ENCODE data around the gene IL1RL1.

GRCh38 chr2:102387763-102388546 lies 76.6 kb downstream of the IL1RL1 start:
- TF ChIP-seq CTCF (tag by site-specific recombination; IDR thresholded peaks at IDR 0.05) (no peak), ZNF214 (tag by site-specific recombination; IDR thresholded peaks at IDR 0.05; ENCODE audit: borderline replicate concordance) (no peak), SCRT2 (tag by site-specific recombination; IDR thresholded peaks at IDR 0.05) (no peak), ZNF23 (tag by site-specific recombination; IDR thresholded peaks at IDR 0.05; ENCODE audit: borderline replicate concordance) (no peak), ZNF24 (tag by site-specific recombination; IDR thresholded peaks at IDR 0.05) (no peak), ZNF274 (IDR thresholded peaks at IDR 0.05; ENCODE audit: low read length) (no peak), ZNF274 (tag by site-specific recombination; IDR thresholded peaks at IDR 0.05; ENCODE audit: borderline replicate concordance) (no peak), ZNF792 (tag by site-specific recombination; IDR thresholded peaks at IDR 0.05) (no peak), SALL2 (tag by site-specific recombination; IDR thresholded peaks at IDR 0.05; ENCODE audit: borderline replicate concordance) (no peak)
